Transverse colon (tissue), 4 donors: ENCODE measurements around the gene JAKMIP2. TPM values are rescaled to one million over a fixed set of nuclear protein-coding genes. Genes with fewer than 3 reads are reported as not detected.

ENCODE experiments used
- DNase-seq: peaks from one replicate; pipeline ENCODE4 v3.0.0-alpha.2; 2019
- H3K27ac ChIP-seq, 4 donors: fragments of 200-600 bp; sonication (generic); 2 replicates each; pipeline ENCODE4 v1.5.1; 2016 to 2018; ENCODE audit warnings: inconsistent platforms in 4 of 4
- H3K27me3 ChIP-seq: fragments of 200-600 bp; sonication (generic); 2 replicates; pipeline ENCODE4 v1.5.1; 2017; ENCODE audit warnings: inconsistent platforms
- H3K36me3 ChIP-seq, 4 donors: fragments of 200-600 bp; sonication (generic); 2 replicates each; pipeline ENCODE4 v1.5.1; 2017 to 2019; ENCODE audit warnings: inconsistent platforms in 4 of 4
- H3K4me1 ChIP-seq, 4 donors: fragments of 200-600 bp; sonication (generic); 2 replicates each; pipeline ENCODE4 v1.5.1; 2017 to 2020; ENCODE audit warnings: inconsistent platforms in 4 of 4
- H3K4me3 ChIP-seq, 4 donors: fragments of 200-600 bp; sonication (generic); 1 replicate in 1 of 4; 2 replicates in 3 of 4; pipeline versions ENCODE4 v1.5.1 to v1.6.1; 2017 to 2019; ENCODE audit warnings: inconsistent platforms in 4 of 4
- H3K9me3 ChIP-seq, 2 donors: fragments of 200-600 bp; sonication (generic); 2 replicates each; pipeline ENCODE4 v1.5.1; 2017 to 2019; ENCODE audit warnings: inconsistent platforms in 2 of 2
- EP300 ChIP-seq: sonication (generic); formaldehyde crosslinking; IDR thresholded peaks from one replicate; pipeline ENCODE4 v1.6.1; 2017; ENCODE audit warnings: antibody characterized with exemption, low read depth
- POLR2A ChIP-seq: fragments of 450-650 bp; IDR thresholded peaks from one replicate; pipeline ENCODE4 v1.6.1; 2016; ENCODE audit warnings: antibody characterized with exemption, mild to moderate bottlenecking, moderate library complexity
- POLR2AphosphoS5 ChIP-seq, 3 donors: sonication (generic); formaldehyde crosslinking; IDR thresholded peaks; one replicate each; pipeline ENCODE4 v1.6.1; 2016; ENCODE audit warnings: antibody characterized with exemption in 3 of 3
- WGBS, 2 donors: methylation state at CpG; one replicate each; pipeline ENCODE4 v1.1.5; 2018; ENCODE audit warnings: low coverage in 1 of 2; 5-methylcytosine and 5-hydroxymethylcytosine counted together
- in situ Hi-C, 4 donors: fragments of 200-750 bp; cut with MboI; loops; one replicate each; pipeline versions ENCODE4 v1.15.0 to v1.15.1; 2017; ENCODE audit warnings: low sequenced_read_pairs in 3 of 4, low pct_ligation_motif_present in 1 of 4, low pct_unique_long_range_greater_than_20kb in 1 of 4
- intact Hi-C: fragments of 100-400 bp; cut with DNase I; formaldehyde crosslinking; loops from one replicate; pipeline ENCODE4 v1.15.1; 2023; ENCODE audit warnings: low total_unique reads
- total RNA-seq, 4 donors: library from RNA; depleted of rRNA; stranded (reverse); fragments of >200 nt; gene quantifications; one replicate each; pipeline ENCODE4 v1.1.0, GENCODE V29; 2016
- TF ChIP-seq, protein P1 (sequence below), 5 experiments: fragments of 200-600 bp in 3 of 5; fragments of 450-650 bp in 2 of 5; sonication (generic) in 3 of 5; IDR thresholded peaks; 1 replicate in 2 of 5; 2 replicates in 3 of 5; pipeline ENCODE4 v1.5.1; 2016 to 2017; ENCODE audit warnings: antibody characterized with exemption in 5 of 5, inconsistent platforms in 3 of 5, mild to moderate bottlenecking in 2 of 5, moderate library complexity in 1 of 5

JAKMIP2 gene
- total RNA-seq, 4 donors from 2014 or later, result 0.37 to 0.79 (median 0.40) TPM

DNA sequence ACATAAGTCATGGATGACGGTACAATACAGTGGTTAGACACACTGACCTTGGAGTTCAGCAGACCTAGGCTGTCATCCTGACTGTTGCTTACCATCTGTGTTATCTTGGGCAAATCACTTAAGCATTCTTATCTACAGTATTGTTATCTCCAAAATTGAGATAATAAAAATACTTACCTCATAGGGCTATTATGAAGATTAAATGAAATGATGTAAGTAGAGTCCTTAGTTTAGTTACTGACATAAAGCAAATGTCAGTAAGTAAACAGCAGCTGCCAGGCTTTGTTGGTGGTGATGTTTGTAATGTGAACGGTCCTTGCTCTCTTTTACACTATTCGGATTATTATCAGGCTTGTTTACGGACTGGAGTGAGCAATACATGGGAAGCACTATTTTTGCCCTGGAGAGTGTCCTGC lies 165.3 kb downstream of the JAKMIP2 start:
- in situ Hi-C loops, result no loop called here
- Histone ChIP-seq H3K4me3 (no peak overlapping the region), H3K27me3 (no peaks in the 10 kb centered on the region), H3K36me3 (no peaks in the 10 kb centered on the region), H3K9me3 (no peaks in the 10 kb centered on the region), H3K4me1 (no peaks in the 10 kb centered on the region), H3K27ac (no peak overlapping the region)
- intact Hi-C loops, result no loop called here
- DNase-seq, result no peak
- TF ChIP-seq EP300, result no peak
- TF ChIP-seq POLR2A, result no peak
- TF ChIP-seq POLR2AphosphoS5 (IDR thresholded peaks at IDR 0.05), result no peak
- TF ChIP-seq, protein P1, sequence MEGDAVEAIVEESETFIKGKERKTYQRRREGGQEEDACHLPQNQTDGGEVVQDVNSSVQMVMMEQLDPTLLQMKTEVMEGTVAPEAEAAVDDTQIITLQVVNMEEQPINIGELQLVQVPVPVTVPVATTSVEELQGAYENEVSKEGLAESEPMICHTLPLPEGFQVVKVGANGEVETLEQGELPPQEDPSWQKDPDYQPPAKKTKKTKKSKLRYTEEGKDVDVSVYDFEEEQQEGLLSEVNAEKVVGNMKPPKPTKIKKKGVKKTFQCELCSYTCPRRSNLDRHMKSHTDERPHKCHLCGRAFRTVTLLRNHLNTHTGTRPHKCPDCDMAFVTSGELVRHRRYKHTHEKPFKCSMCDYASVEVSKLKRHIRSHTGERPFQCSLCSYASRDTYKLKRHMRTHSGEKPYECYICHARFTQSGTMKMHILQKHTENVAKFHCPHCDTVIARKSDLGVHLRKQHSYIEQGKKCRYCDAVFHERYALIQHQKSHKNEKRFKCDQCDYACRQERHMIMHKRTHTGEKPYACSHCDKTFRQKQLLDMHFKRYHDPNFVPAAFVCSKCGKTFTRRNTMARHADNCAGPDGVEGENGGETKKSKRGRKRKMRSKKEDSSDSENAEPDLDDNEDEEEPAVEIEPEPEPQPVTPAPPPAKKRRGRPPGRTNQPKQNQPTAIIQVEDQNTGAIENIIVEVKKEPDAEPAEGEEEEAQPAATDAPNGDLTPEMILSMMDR (IDR thresholded peaks at IDR 0.05), result no peak
- 31 to 43% methylated on average over 4 of the region's 4 CpGs for WGBS, 2 donors

DNA sequence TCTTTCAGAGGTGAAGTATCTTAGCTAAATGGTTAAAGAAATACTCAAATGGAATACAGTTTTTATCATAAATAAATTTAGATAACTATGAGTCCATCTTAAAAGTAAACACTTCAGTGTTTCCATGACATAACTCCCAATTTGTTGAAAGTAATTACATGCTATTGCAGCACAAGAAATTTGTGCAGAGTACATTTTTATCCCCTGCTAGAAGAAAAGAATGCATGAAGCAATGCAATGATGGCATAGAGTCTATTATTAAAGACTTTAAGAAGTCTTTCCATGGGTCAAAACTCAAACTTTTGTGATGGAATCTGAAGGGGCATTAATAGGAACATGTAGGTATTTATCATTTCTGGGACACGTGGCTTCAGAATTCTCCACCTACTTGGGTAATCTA lies 166.1 kb downstream of the JAKMIP2 start:
- DNase-seq, result no peak
- no peak for TF ChIP-seq EP300
- no peaks in the 10 kb centered on the region for H3K27me3 ChIP-seq
- in situ Hi-C loops, result no loop called here
- no peak overlapping the region for H3K27ac ChIP-seq
- H3K4me1 ChIP-seq, result no peaks in the 10 kb centered on the region
- no peaks in the 10 kb centered on the region for H3K9me3 ChIP-seq
- intact Hi-C loops, result no loop called here
- WGBS, 2 donors, result 48 to 67% methylated on average over 1 of the region's 1 CpG
- H3K36me3 ChIP-seq, result no peaks in the 10 kb centered on the region
- H3K4me3 ChIP-seq, result no peak overlapping the region

DNA sequence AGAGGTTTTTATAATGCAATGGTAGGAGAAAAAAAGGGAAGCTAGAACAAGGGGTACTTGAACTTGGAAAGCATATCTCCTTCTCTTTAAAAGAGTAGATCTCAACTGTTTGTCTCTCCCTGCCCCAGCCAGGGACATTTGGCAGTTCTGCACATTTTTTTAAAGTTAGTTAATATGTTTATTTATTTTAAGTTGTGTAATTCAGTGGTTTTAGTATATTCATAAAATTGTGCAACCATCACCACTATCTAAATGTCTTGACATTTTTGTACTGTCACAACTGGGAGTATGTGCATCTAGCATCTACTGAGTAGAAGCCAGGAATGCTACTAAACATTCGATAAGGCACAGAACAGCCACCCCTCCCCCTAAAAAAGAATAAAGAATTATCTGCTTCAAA lies 169.2 kb downstream of the JAKMIP2 start:
- H3K4me3 ChIP-seq, result no peak overlapping the region
- DNase-seq, result no peak
- H3K9me3 ChIP-seq, result no peaks in the 10 kb centered on the region
- H3K27me3 ChIP-seq, result no peaks in the 10 kb centered on the region
- H3K36me3 ChIP-seq, result no peaks in the 10 kb centered on the region
- in situ Hi-C loops (no loop called here), intact Hi-C loops (no loop called here)
- H3K4me1 ChIP-seq, result no peaks in the 10 kb centered on the region
- 68% methylated on average over 1 of the region's 1 CpG; no CpG with 5 or more reads in 1 of the 2 donors for WGBS, 2 donors
- TF ChIP-seq POLR2A (no peak), EP300 (no peak), POLR2AphosphoS5 (IDR thresholded peaks at IDR 0.05) (no peak)
- TF ChIP-seq, protein P1 (IDR thresholded peaks at IDR 0.05), result no peak
- H3K27ac ChIP-seq, result no peak overlapping the region

DNA sequence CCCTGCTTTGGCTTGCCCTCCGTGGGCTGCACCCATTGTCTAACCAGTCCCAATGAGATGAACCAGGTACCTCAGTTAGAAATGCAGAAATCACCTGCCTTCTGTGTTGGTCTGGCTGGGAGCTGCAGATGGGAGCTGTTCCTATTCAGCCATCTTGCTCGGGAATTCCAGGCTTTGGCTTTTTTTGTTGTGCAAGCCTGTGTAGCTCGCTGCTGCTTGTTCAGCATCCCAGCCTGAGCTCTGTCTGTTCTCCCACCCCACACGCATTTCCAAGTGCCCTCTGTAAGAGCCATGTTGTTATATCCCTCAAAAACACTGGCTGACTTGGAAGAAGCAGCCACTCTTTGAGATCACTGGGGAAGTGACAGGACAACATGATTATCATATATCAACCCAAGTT lies 171.0 kb downstream of the JAKMIP2 start:
- intact Hi-C loops (no loop called here), in situ Hi-C loops (no loop called here)
- TF ChIP-seq, protein P1 (IDR thresholded peaks at IDR 0.05), result no peak
- no peak for TF ChIP-seq POLR2AphosphoS5 (IDR thresholded peaks at IDR 0.05)
- no peak for TF ChIP-seq EP300
- TF ChIP-seq POLR2A, result no peak
- no peak overlapping the region for H3K27ac ChIP-seq
- H3K4me1 ChIP-seq, result no peaks in the 10 kb centered on the region
- H3K9me3 ChIP-seq, result no peaks in the 10 kb centered on the region
- H3K36me3 ChIP-seq, result no peaks in the 10 kb centered on the region
- no peaks in the 10 kb centered on the region for H3K27me3 ChIP-seq
- DNase-seq, result no peak
- no peak overlapping the region for H3K4me3 ChIP-seq
- 71% methylated on average over 4 of the region's 4 CpGs; no CpG with 5 or more reads in 1 of the 2 donors for WGBS, 2 donors

DNA sequence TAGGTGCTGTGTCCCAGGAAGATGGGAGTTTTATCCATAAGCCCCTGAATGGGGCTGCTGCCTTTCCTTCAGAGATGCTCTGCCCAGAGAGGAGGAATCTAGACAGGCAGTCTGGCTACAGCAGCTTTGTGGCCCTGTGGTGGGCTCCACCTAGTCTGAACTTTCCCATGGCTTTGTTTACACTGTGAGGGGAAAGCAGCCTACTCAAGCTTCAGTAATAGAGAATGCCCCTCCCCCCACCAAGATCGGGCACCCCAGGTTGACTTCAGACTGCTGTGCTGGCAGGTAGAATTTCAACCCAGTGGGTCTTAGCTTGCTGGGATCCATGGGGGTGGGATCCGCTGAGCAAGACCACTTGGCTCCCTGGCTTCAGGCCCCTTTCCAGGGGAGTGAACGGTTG lies 171.7 kb downstream of the JAKMIP2 start:
- Histone ChIP-seq H3K36me3 (no peaks in the 10 kb centered on the region), H3K4me3 (no peak overlapping the region), H3K27me3 (no peaks in the 10 kb centered on the region), H3K9me3 (no peaks in the 10 kb centered on the region), H3K27ac (no peak overlapping the region), H3K4me1 (no peaks in the 10 kb centered on the region)
- TF ChIP-seq POLR2AphosphoS5 (IDR thresholded peaks at IDR 0.05), result no peak
- no peak for TF ChIP-seq EP300
- TF ChIP-seq, protein P1 (IDR thresholded peaks at IDR 0.05), result no peak
- no peak for TF ChIP-seq POLR2A
- 83% methylated on average over 3 of the region's 3 CpGs; no CpG with 5 or more reads in 1 of the 2 donors for WGBS, 2 donors
- in situ Hi-C loops, result no loop called here
- no peak for DNase-seq
- intact Hi-C loops, result no loop called here
